ENCODE results near the gene KLHDC4. TPM values are rescaled to one million over a fixed set of nuclear protein-coding genes. Genes with fewer than 3 reads are reported as not detected.

Gene KLHDC4
- total RNA-seq, 3 donors from 2014 or later (not counting 1 experiment from before 2014, with no cell fraction given) = 210 to 311 (median 210) TPM

GRCh38 chr16:87762620-87763019, 3.2 kb downstream of the KLHDC4 start:
- WGBS (ENCODE audit: insufficient coverage) = 82% methylated on average over 9 of the region's 9 CpGs
- H3K4me3 Mint-ChIP-seq = peak overlapping the region; percentile 100
- Histone ChIP-seq H3K27ac (ENCODE audit: low read length) (peak overlapping the region; percentile 80), H3K4me3 (ENCODE audit: low read length) (no peak overlapping the region), H3K27me3 (ENCODE audit: control insufficient read depth, insufficient read depth, low read length) (no peaks in the 10 kb centered on the region), H3K36me3 (ENCODE audit: control insufficient read depth, insufficient read depth, low read length) (peaks cover 38% of the 10 kb centered on the region), H3K9me3 (ENCODE audit: control insufficient read depth, insufficient read depth, low read length) (no peaks in the 10 kb centered on the region), H3K4me1 (ENCODE audit: control insufficient read depth, insufficient read depth, low read length) (peaks cover 53% of the 10 kb centered on the region)
- intact Hi-C loops (cut with micrococcal nuclease) = loop anchor here (1.0 to 10.0 kb wide), 2 partner anchors 49 to 268 kb away; partner anchors contain the start of gene ZCCHC14
- no peak for TF ChIP-seq CTCF (IDR thresholded peaks at IDR 0.05)
- no peaks in the 10 kb centered on the region for H3K9me3 Mint-ChIP-seq
- H3K27ac Mint-ChIP-seq = peak overlapping the region; percentile 95 to 100
- H3K4me1 Mint-ChIP-seq = peaks cover 49 to 50% of the 10 kb centered on the region in 2 donors
- DNase-seq = no peak
- ATAC-seq = no peak
- H3K27me3 Mint-ChIP-seq (ENCODE audit: low read depth in 2 of 2) = no peaks in the 10 kb centered on the region
- no peaks in the 10 kb centered on the region for H3K36me3 Mint-ChIP-seq

GRCh38 chr16:87762071-87762571, 3.7 kb downstream of the KLHDC4 start:
- H3K9me3 ChIP-seq (ENCODE audit: control insufficient read depth, insufficient read depth, low read length) = no peaks in the 10 kb centered on the region
- H3K4me3 ChIP-seq (ENCODE audit: low read length) = no peak overlapping the region
- Mint-ChIP-seq H3K36me3 (no peaks in the 10 kb centered on the region), H3K9me3 (no peaks in the 10 kb centered on the region), H3K4me1 (peaks cover 49 to 50% of the 10 kb centered on the region in 2 donors), H3K27me3 (ENCODE audit: low read depth in 2 of 2) (no peaks in the 10 kb centered on the region), H3K27ac (peak overlapping the region; percentile 95 to 100), H3K4me3 (peak overlapping the region; percentile 100)
- intact Hi-C loops (cut with micrococcal nuclease) = loop anchor here (1.0 to 10.0 kb wide), 2 partner anchors 49 to 267 kb away; partner anchors contain the start of gene ZCCHC14
- ATAC-seq = peak; percentile 50 to 84 (median 66)
- no peak for TF ChIP-seq CTCF (IDR thresholded peaks at IDR 0.05)
- peaks cover 53% of the 10 kb centered on the region for H3K4me1 ChIP-seq (ENCODE audit: control insufficient read depth, insufficient read depth, low read length)
- WGBS (ENCODE audit: insufficient coverage) = 54% methylated on average over 14 of the region's 14 CpGs
- peak; percentile 68 to 78 for DNase-seq
- peak overlapping the region; percentile 80 for H3K27ac ChIP-seq (ENCODE audit: low read length)
- H3K36me3 ChIP-seq (ENCODE audit: control insufficient read depth, insufficient read depth, low read length) = peaks cover 43% of the 10 kb centered on the region
- no peaks in the 10 kb centered on the region for H3K27me3 ChIP-seq (ENCODE audit: control insufficient read depth, insufficient read depth, low read length)

GRCh38 chr16:87761060-87761459, 4.7 kb downstream of the KLHDC4 start:
- TF ChIP-seq CTCF (IDR thresholded peaks at IDR 0.05) = no peak
- H3K4me1 Mint-ChIP-seq = peaks cover 49 to 52% of the 10 kb centered on the region in 2 donors
- peak overlapping the region; percentile 95 to 100 for H3K27ac Mint-ChIP-seq

More at GRCh38 chr16:87761060-87761459, 4.7 kb downstream of the KLHDC4 start:
- H3K36me3 Mint-ChIP-seq = no peaks in the 10 kb centered on the region
- no peaks in the 10 kb centered on the region for H3K9me3 Mint-ChIP-seq
- H3K27me3 Mint-ChIP-seq (ENCODE audit: low read depth in 2 of 2) = no peaks in the 10 kb centered on the region
- WGBS (ENCODE audit: insufficient coverage) = 98% methylated on average over 8 of the region's 8 CpGs
- Histone ChIP-seq H3K27ac (ENCODE audit: low read length) (no peak overlapping the region), H3K9me3 (ENCODE audit: control insufficient read depth, insufficient read depth, low read length) (no peaks in the 10 kb centered on the region), H3K27me3 (ENCODE audit: control insufficient read depth, insufficient read depth, low read length) (no peaks in the 10 kb centered on the region), H3K4me3 (ENCODE audit: low read length) (no peak overlapping the region), H3K4me1 (ENCODE audit: control insufficient read depth, insufficient read depth, low read length) (peaks cover 47% of the 10 kb centered on the region), H3K36me3 (ENCODE audit: control insufficient read depth, insufficient read depth, low read length) (peaks cover 52% of the 10 kb centered on the region)
- no peak for ATAC-seq
- intact Hi-C loops (cut with micrococcal nuclease) = loop anchor here (10.0 kb wide), 1 partner anchor 266 kb away; the partner anchor contains the start of gene ZCCHC14
- H3K4me3 Mint-ChIP-seq = peak overlapping the region; percentile 60
- no peak for DNase-seq

Measured in natural killer cell (primary cell).